Right ventricle myocardium inferior (tissue), 1 donor: Measurements from ENCODE around the gene CACNA1E. TPM values are rescaled to one million over a fixed set of nuclear protein-coding genes. Genes with fewer than 3 reads are reported as not detected.

ENCODE experiments used
- ATAC-seq: fragments of 200-7000 bp; cut with Tn5 transposase; one replicate; pipeline ENCODE4 v1.9.1; 2020; ENCODE audit warnings: mild to moderate bottlenecking, moderate library complexity
- DNase-seq: peaks from one replicate; pipeline ENCODE4 v3.0.0; 2021; ENCODE audit errors: missing footprints
- intact Hi-C: fragments of 100-400 bp; cut with DNase I; formaldehyde crosslinking; loops from one replicate; pipeline ENCODE4 v1.11.0; 2022
- long read RNA-seq: library from polyadenylated mRNA; unstranded; transcript quantifications from one replicate; pipeline ENCODE4 v2.0.0, GENCODE V29; 2021
- total RNA-seq: library from RNA; stranded (reverse); fragmentation: NEBNext Ultra II Directional; extraction: Animal tissue kit (Norgen Biotek cat#: 25700); gene quantifications from one replicate; pipeline ENCODE4 v1.2.1, GENCODE V29; 2021
- donor health status: DM: no; HTN: yes; CAD: no; lungs with severe emphysema.

The CACNA1E gene
- total RNA-seq, result 3.7 TPM
- long read RNA-seq, result 0 reads

GRCh38 chr1:181483285-181484195, at the start of gene CACNA1E:
CACNA1E (plus strand) TSS chr1:181483517; CDS start chr1:181483745, 228 bp downstream.
- ATAC-seq (no peak), DNase-seq (no peak)
- intact Hi-C loops, result no loop called here

- ATAC-seq, result peak; percentile 73
- intact Hi-C loops, result no loop called here
- DNase-seq, result no peak
These were observed 49.4 kb upstream of the CACNA1E start for GRCh38 chr1:181433931-181434330.

GRCh38 chr1:181438013-181438412, 45.3 kb upstream of the CACNA1E start:
- intact Hi-C loops, result no loop called here
- DNase-seq (no peak), ATAC-seq (no peak)

GRCh38 chr1:181440510-181440909, 42.8 kb upstream of the CACNA1E start:
- DNase-seq, result no peak
- intact Hi-C loops, result no loop called here
- no peak for ATAC-seq

GRCh38 chr1:181442181-181442525, 41.2 kb upstream of the CACNA1E start:
- intact Hi-C loops, result no loop called here
- no peak for DNase-seq
- ATAC-seq, result no peak

- intact Hi-C loops, result no loop called here
- DNase-seq (no peak), ATAC-seq (no peak)
These were observed 40.0 kb upstream of the CACNA1E start for GRCh38 chr1:181443231-181443853.

GRCh38 chr1:181445436-181445835, 37.9 kb upstream of the CACNA1E start:
- intact Hi-C loops, result no loop called here
- no peak for DNase-seq
- no peak for ATAC-seq

- intact Hi-C loops, result no loop called here
- no peak for ATAC-seq
- no peak for DNase-seq
These were observed 34.9 kb upstream of the CACNA1E start for GRCh38 chr1:181448461-181448860.

GRCh38 chr1:181451661-181452230, 31.6 kb upstream of the CACNA1E start:
- intact Hi-C loops, result no loop called here
- no peak for ATAC-seq
- DNase-seq, result no peak

GRCh38 chr1:181452746-181453145, 30.6 kb upstream of the CACNA1E start:
- intact Hi-C loops, result no loop called here
- DNase-seq, result no peak

GRCh38 chr1:181453541-181454201, 29.6 kb upstream of the CACNA1E start:
- ATAC-seq, result no peak
- no peak for DNase-seq
- intact Hi-C loops, result no loop called here

More at GRCh38 chr1:181452746-181453145, 30.6 kb upstream of the CACNA1E start:
- no peak for ATAC-seq

- intact Hi-C loops, result no loop called here
- ATAC-seq, result no peak
- no peak for DNase-seq
These were observed 26.8 kb upstream of the CACNA1E start for GRCh38 chr1:181456551-181456950.

GRCh38 chr1:181458419-181458818, 24.9 kb upstream of the CACNA1E start:
- ATAC-seq, result no peak
- intact Hi-C loops, result no loop called here
- DNase-seq, result no peak

GRCh38 chr1:181459067-181459466, 24.2 kb upstream of the CACNA1E start:
- intact Hi-C loops, result no loop called here
- ATAC-seq, result no peak
- DNase-seq, result no peak

GRCh38 chr1:181469829-181470228, 13.5 kb upstream of the CACNA1E start:
- intact Hi-C loops, result no loop called here
- ATAC-seq, result peak; percentile 42
- no peak for DNase-seq

- ATAC-seq (no peak), DNase-seq (no peak)
- intact Hi-C loops, result loop anchor here (5.0 kb wide), 1 partner anchor 607 kb away; no protein-coding TSS in a partner anchor
These were observed 7.7 kb upstream of the CACNA1E start for GRCh38 chr1:181475580-181475979.

- DNase-seq (no peak), ATAC-seq (no peak)
- intact Hi-C loops, result loop anchor here (5.0 kb wide), 1 partner anchor 606 kb away; no protein-coding TSS in a partner anchor
These were observed 6.7 kb upstream of the CACNA1E start for GRCh38 chr1:181476581-181476980.

- intact Hi-C loops, result loop anchor here (2.0 to 5.0 kb wide), 2 partner anchors 458 to 604 kb away; no protein-coding TSS in a partner anchor
- ATAC-seq (no peak), DNase-seq (no peak)
These were observed 5.0 kb upstream of the CACNA1E start for GRCh38 chr1:181478306-181478705.

GRCh38 chr1:181479137-181479745, 4.1 kb upstream of the CACNA1E start:
- ATAC-seq (peak; percentile 84), DNase-seq (peak; percentile 71)
- intact Hi-C loops, result loop anchor here (1.0 to 5.0 kb wide), 3 partner anchors 197 to 603 kb away; no protein-coding TSS in a partner anchor
